NB4 (cell line): ENCODE measurements around the gene IQCN.

Source experiments
- DNase-seq: peaks from one replicate; pipeline ENCODE4 v3.0.0; 2010; ENCODE audit warnings: low read depth
- H3K4me3 ChIP-seq: one replicate; pipeline ENCODE4 v1.5.1; 2011; ENCODE audit warnings: mild to moderate bottlenecking, low read depth, low read length, moderate library complexity
- MYC ChIP-seq: IDR thresholded peaks from 2 replicates; pipeline ENCODE4 v1.6.1; 2011; ENCODE audit warnings: low read depth, low read length
- POLR2A ChIP-seq: IDR thresholded peaks from 2 replicates; pipeline ENCODE4 v1.6.1; 2011; ENCODE audit warnings: mild to moderate bottlenecking; ENCODE audit not compliant: insufficient read length; ENCODE audit errors: extremely low read depth
- TF ChIP-seq, protein P1 (sequence below): IDR thresholded peaks from one replicate; pipeline ENCODE4 v1.5.1; 2012; ENCODE audit warnings: low read depth, low read length
- TF ChIP-seq, protein P2 (sequence below): IDR thresholded peaks from 2 replicates; pipeline ENCODE4 v1.6.1; 2011; ENCODE audit warnings: low read depth, low read length

Gene IQCN

DNA sequence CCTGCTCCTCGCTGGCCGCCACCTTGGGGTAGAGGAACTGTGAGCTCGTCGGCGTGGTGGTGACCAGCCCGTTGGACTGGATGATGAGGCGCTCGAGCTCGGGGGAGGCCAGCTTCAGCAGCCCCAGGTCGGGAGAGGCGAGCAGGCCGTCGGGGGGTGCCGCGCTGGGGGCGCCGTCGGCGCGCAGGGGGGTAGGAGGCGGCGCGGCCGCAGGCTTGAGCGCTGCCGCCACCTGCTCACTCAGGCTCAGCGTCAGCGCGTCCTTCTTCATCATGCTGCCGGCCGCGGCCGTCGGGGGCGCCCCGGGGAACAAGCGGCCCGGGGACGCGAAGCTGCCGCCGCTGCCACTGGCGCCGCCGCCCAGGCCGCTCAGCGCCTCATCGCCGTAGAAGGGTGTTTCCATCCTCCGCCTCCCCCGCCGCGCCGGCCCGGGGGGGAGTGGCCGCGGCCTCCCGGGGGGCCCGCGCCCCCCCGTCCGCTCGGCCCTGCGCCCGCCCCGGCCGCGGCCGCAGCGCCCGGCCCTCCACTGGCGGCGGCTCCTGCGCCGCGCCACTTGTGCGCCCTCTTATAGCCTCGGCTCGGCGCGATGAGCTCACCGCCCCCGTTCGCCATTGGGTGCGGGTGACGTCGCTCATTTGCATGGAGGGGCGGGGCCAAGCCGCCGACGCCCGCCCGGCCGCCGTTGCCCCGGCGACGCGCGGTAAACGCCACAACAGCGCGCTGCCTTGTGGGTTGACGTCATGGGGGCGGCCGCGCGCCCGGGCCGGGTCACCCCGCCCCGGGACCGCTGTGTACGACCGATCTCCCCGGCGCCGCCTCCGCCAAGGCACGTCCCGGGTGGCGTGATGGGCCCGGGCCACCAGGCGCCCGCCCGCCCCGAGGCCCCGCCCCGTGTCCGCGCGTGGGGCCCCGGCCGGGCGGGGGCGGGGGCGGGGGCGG lies 7.1 kb upstream of the IQCN start, which contains the start of gene JUND:
TSS of gene JUND (minus strand) at position 541 of the 939 bp plus-strand sequence. CDS start at position 403, 138 bp downstream.
- TF ChIP-seq, protein P1, sequence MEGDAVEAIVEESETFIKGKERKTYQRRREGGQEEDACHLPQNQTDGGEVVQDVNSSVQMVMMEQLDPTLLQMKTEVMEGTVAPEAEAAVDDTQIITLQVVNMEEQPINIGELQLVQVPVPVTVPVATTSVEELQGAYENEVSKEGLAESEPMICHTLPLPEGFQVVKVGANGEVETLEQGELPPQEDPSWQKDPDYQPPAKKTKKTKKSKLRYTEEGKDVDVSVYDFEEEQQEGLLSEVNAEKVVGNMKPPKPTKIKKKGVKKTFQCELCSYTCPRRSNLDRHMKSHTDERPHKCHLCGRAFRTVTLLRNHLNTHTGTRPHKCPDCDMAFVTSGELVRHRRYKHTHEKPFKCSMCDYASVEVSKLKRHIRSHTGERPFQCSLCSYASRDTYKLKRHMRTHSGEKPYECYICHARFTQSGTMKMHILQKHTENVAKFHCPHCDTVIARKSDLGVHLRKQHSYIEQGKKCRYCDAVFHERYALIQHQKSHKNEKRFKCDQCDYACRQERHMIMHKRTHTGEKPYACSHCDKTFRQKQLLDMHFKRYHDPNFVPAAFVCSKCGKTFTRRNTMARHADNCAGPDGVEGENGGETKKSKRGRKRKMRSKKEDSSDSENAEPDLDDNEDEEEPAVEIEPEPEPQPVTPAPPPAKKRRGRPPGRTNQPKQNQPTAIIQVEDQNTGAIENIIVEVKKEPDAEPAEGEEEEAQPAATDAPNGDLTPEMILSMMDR: no peak
- TF ChIP-seq POLR2A: peak; percentile 87
- peak within 1 kb of the TSS; percentile 74 for H3K4me3 ChIP-seq
- DNase-seq: peak; percentile 97

DNA sequence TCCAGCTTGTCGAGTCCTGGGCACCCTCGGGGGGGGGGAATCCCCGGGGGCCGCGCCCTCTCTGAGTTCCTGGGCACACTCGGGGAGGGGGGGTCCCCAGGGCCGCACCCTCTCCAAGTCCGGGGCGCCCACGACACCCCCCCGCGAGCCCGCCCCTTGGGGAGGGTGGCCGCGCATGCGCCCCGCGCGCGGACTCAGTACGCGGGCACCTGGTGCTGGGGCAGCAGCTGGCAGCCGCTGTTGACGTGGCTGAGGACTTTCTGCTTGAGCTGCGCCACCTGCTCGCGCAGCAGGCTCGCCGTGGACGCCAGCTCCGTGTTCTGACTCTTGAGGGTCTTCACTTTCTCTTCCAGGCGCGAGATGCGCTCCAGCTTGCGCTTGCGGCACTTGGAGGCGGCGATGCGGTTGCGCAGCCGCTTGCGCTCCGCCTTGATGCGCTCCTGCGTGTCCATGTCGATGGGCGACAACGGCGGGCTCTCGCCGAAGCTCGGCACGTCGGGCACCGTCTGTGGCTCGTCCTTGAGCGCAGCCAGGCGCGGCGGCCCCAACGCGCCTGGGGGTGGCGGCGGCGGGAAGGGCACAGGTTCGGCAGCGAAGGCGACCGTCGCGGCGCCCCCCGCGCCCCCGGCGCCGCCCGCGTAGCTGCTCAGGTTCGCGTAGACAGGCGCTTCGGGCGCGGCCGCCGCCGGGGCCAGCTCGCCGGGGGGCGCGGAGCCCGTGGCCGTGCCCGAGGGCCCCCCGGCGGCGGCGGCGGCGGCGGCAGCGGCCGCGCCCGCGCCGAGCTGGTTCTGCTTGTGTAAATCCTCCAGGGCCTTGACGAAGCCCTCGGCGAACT lies 6.2 kb upstream of the IQCN start:
- TF ChIP-seq, protein P1: no peak
- TF ChIP-seq POLR2A: peak; percentile 71
- peak; percentile 26 for TF ChIP-seq MYC
- peak; percentile 79 for DNase-seq
- H3K4me3 ChIP-seq: peak overlapping the region; percentile 74

DNA sequence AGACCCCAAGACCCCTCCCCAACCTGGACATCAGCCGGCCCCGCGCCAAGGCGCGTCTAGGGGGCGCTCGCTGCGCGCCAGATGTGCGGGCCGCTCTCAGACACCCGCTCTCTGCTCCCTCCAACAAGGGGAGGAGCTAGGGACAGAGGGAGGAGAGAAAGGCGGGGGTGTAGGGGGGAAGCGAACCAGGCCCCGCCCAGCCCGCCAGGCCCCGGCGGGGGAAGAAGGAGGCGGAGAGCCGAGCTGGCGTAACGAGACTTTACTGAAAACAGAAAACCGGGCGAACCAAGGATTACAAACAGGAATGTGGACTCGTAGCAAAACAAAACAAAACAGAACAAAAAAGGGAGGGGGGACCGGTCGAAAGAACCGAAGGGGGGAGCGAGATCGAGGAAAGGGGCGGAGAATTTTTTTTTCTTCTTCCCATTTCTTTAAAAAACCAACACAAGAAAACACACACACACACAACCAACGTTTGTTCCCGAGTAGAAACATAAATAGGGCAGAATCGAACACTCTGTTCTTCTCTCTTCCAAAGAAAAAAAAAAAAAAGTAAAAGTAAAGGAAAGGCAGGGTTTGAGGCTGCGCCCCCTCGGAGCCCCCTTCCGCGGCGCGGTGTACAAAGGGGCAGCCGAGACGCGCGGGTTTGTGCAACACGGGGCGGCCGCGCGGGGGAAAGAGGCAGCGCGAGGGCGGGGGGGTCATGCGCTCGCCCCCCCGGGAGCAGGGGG lies 5.4 kb upstream of the IQCN start:
- DNase-seq: peak; percentile 95
- TF ChIP-seq, protein P1: peak; percentile 91
- TF ChIP-seq POLR2A (peak; percentile 84), MYC (no peak)
- peak overlapping the region; percentile 74 for H3K4me3 ChIP-seq

DNA sequence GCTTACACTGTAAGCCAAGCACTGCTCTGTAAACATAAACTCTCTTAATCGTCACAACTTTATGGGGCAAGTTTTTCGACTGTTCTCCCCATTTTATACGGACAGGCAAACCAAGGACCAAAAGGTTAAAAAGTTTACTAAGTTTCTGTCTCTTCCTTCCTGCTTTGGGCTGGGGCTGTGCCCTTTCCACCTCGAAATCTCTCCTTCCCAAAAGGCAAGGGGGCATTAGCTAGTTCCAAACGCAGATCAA lies 4.9 kb upstream of the IQCN start:
- DNase-seq: no peak
- H3K4me3 ChIP-seq: peak overlapping the region; percentile 74
- TF ChIP-seq, protein P1: no peak
- no peak for TF ChIP-seq MYC
- TF ChIP-seq, protein P2, sequence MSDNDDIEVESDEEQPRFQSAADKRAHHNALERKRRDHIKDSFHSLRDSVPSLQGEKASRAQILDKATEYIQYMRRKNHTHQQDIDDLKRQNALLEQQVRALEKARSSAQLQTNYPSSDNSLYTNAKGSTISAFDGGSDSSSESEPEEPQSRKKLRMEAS: no peak
- TF ChIP-seq POLR2A: no peak

DNA sequence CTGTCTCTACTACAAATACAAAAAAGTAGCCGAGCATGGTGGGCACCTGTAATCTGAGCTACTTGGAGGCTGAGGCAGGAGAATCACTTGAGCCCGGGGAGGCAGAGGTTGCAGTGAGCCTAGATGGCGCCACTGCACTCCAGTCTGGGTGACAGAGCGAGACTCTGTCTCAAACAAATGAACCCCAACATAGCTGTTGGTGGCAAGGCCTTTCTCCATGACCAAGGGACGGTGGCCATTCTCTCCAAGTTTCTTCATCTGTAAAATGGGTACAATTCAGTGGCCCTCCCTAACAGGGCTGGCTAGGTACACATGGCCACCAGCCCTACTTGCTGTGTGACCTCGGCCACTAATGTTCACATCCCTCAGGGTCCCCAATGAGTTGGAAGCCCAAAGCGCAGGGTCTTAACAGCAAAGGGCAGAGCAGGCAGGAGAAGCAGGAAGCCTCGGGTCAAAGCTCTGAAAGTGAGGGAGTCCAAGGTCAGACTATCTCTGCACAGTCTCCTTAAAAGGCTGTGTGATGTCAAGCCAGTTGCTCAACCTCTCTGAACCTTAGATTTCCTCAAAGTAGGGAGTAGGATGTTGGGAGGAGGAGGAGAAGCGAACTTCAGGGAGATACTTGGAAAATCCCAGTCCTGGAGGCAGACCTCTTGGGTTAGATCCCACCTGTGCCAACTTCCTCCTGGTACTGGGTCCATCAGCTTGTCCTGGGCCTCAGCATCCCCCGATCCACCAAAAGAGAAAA lies 4.4 kb upstream of the IQCN start:
- DNase-seq: peak; percentile 45
- H3K4me3 ChIP-seq: peak overlapping the region; percentile 74
- TF ChIP-seq, protein P2: no peak
- TF ChIP-seq, protein P1: peak; percentile 38
- TF ChIP-seq MYC: no peak
- no peak for TF ChIP-seq POLR2A
